ENCODE results near the gene NOL11.
A peak's percentile ranks its signal among the peaks of the same experiment; 100 is the strongest.

Gene NOL11

DNA sequence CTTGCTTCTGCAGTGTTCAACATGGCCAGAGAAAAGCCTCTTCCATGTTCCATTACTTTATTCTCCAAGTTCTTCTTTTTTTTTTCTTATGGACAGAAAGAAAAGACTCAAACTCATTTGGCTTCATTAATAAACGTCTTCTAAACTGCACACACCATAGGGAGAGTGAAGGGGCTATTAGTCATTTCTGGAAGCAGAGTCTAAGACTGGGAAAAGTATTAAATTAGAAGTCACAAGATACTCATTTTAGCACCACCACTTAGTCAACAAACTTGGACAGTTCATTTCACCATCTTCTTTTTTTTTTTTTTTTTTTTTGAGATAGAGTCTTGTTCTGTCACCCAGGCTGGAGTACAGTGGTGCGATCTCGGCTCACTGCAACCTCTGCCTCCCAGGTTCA, 52.8 kb downstream of the NOL11 start:
- no peak for TF ChIP-seq POLR2AphosphoS5 (IDR thresholded peaks at IDR 0.05; ENCODE audit: low read depth)
- no peak for TF ChIP-seq GABPA (IDR thresholded peaks at IDR 0.05; ENCODE audit: low read depth)
- no peak overlapping the region for H3K27ac ChIP-seq (replicated peaks)
- DNase-seq (ENCODE audit: low read depth in 1 of 2, low spot score in 1 of 2): no peak

DNA sequence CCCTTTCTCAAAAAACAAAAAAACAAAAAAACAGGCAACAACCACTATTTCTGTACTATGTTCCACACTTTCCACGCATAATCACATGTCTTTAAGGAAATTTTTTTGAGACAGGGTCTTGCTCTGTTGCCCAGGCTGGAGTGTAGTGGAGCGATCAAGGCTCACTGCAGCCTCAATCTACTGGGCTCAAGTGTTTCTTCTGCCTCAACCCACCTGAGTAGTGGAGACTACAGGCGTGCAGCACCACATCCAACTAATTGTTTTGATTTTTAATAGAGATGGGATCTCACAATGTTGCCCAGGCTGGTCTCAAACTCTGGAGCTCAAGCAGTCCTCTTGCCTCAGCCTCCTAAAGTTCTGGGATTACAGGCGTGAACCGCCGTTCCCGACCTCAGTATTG, 54.9 kb downstream of the NOL11 start:
- Histone ChIP-seq H3K27me3 (ENCODE audit: insufficient read depth, poor library complexity, severe bottlenecking) (no peaks in the 10 kb centered on the region), H3K27ac (replicated peaks) (no peak overlapping the region), H3K4me3 (replicated peaks; ENCODE audit: insufficient read depth, low read length) (no peak overlapping the region)
- TF ChIP-seq, protein P1, sequence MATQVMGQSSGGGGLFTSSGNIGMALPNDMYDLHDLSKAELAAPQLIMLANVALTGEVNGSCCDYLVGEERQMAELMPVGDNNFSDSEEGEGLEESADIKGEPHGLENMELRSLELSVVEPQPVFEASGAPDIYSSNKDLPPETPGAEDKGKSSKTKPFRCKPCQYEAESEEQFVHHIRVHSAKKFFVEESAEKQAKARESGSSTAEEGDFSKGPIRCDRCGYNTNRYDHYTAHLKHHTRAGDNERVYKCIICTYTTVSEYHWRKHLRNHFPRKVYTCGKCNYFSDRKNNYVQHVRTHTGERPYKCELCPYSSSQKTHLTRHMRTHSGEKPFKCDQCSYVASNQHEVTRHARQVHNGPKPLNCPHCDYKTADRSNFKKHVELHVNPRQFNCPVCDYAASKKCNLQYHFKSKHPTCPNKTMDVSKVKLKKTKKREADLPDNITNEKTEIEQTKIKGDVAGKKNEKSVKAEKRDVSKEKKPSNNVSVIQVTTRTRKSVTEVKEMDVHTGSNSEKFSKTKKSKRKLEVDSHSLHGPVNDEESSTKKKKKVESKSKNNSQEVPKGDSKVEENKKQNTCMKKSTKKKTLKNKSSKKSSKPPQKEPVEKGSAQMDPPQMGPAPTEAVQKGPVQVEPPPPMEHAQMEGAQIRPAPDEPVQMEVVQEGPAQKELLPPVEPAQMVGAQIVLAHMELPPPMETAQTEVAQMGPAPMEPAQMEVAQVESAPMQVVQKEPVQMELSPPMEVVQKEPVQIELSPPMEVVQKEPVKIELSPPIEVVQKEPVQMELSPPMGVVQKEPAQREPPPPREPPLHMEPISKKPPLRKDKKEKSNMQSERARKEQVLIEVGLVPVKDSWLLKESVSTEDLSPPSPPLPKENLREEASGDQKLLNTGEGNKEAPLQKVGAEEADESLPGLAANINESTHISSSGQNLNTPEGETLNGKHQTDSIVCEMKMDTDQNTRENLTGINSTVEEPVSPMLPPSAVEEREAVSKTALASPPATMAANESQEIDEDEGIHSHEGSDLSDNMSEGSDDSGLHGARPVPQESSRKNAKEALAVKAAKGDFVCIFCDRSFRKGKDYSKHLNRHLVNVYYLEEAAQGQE (IDR thresholded peaks at IDR 0.05; ENCODE audit: insufficient replicate concordance, low read depth): no peak
- no peak for DNase-seq (ENCODE audit: low read depth in 1 of 2, low spot score in 1 of 2)

More for the DNA sequence above, 52.8 kb downstream of the NOL11 start:
- no peaks in the 10 kb centered on the region for H3K27me3 ChIP-seq (ENCODE audit: insufficient read depth, poor library complexity, severe bottlenecking)
- H3K4me3 ChIP-seq (replicated peaks; ENCODE audit: insufficient read depth, low read length): no peak overlapping the region

- DNase-seq (ENCODE audit: low read depth in 1 of 2, low spot score in 1 of 2): no peak
- Histone ChIP-seq H3K4me3 (replicated peaks; ENCODE audit: insufficient read depth, low read length) (no peak overlapping the region), H3K27ac (replicated peaks) (no peak overlapping the region), H3K27me3 (ENCODE audit: insufficient read depth, poor library complexity, severe bottlenecking) (no peaks in the 10 kb centered on the region)
- TF ChIP-seq POLR2AphosphoS5 (IDR thresholded peaks at IDR 0.05; ENCODE audit: low read depth) (no peak), SPI1 (IDR thresholded peaks at IDR 0.05; ENCODE audit: borderline replicate concordance, low read depth) (no peak), GABPA (IDR thresholded peaks at IDR 0.05; ENCODE audit: low read depth) (no peak)
These were observed 55.5 kb downstream of the NOL11 start for GRCh38 chr17:67773246-67773645.

GRCh38 chr17:67779098-67779672, 61.4 kb downstream of the NOL11 start:
- TF ChIP-seq, protein P1 (IDR thresholded peaks at IDR 0.05; ENCODE audit: insufficient replicate concordance, low read depth): no peak
- no peak for TF ChIP-seq SPI1 (IDR thresholded peaks at IDR 0.05; ENCODE audit: borderline replicate concordance, low read depth)
- TF ChIP-seq POLR2AphosphoS5 (IDR thresholded peaks at IDR 0.05; ENCODE audit: low read depth): no peak
- TF ChIP-seq GABPA (IDR thresholded peaks at IDR 0.05; ENCODE audit: low read depth): no peak
- TF ChIP-seq CTCF (IDR thresholded peaks at IDR 0.05; ENCODE audit: insufficient read depth, low read length): no peak
- no peaks in the 10 kb centered on the region for H3K27me3 ChIP-seq (ENCODE audit: insufficient read depth, poor library complexity, severe bottlenecking)
- H3K27ac ChIP-seq (replicated peaks): no peak overlapping the region
- no peak overlapping the region for H3K4me3 ChIP-seq (replicated peaks; ENCODE audit: insufficient read depth, low read length)
- DNase-seq (ENCODE audit: low read depth in 1 of 2, low spot score in 1 of 2): peak in 1 of 2 experiments; percentile 23

GRCh38 chr17:67784364-67785121, 66.8 kb downstream of the NOL11 start:
- no peak overlapping the region for H3K27ac ChIP-seq (replicated peaks)

More at GRCh38 chr17:67784364-67785121, 66.8 kb downstream of the NOL11 start:
- peak; percentile 26; the same call in 1 of the 2 replicates for TF ChIP-seq SPI1 (IDR thresholded peaks at IDR 0.05; ENCODE audit: borderline replicate concordance, low read depth)
- TF ChIP-seq POLR2AphosphoS5 (IDR thresholded peaks at IDR 0.05; ENCODE audit: low read depth): no peak
- Histone ChIP-seq H3K4me3 (replicated peaks; ENCODE audit: insufficient read depth, low read length) (no peak overlapping the region), H3K27me3 (ENCODE audit: insufficient read depth, poor library complexity, severe bottlenecking) (no peaks in the 10 kb centered on the region)
- DNase-seq (ENCODE audit: low read depth in 1 of 2, low spot score in 1 of 2): peak in 1 of 2 experiments; percentile 33

Data from HL-60 (cell line).